ENCODE measurements around the gene GPATCH2.
"Not testable (repeated sequence)": the region's sequence is repeated elsewhere in the genome, so short reads cannot be mapped to it uniquely, and the experiment has no call there.

The GPATCH2 gene

DNA sequence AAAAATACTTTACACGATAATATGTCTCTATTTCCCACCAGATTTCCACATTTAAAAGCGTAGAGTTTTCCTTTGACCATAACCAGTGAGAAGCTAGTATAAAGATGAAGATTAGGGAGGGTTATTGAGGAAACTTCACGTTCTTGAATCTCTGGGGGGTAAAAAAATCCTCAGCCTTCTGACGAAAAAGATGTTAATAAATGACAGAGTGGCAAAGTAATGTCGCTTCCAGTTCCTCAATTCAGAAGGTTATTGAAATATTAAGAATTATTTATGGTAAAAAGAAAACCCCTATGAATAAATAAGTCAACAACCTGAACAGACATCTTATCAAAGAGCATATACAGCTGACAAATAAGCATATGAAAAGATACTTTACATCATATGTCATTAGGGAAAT lies 241.0 kb downstream of the GPATCH2 start:
- Histone ChIP-seq H3K9me2 (ENCODE audit: low read depth, low read length) (no peaks in the 10 kb centered on the region), H3K79me2 (ENCODE audit: insufficient read depth, low read length) (no peaks in the 10 kb centered on the region), H3K36me3 (ENCODE audit: insufficient read depth, low read length) (no peaks in the 10 kb centered on the region), H3K4me2 (ENCODE audit: low read length) (no peak overlapping the region), H3K4me3 (ENCODE audit: low read depth, low read length, poor library complexity, severe bottlenecking) (no peak overlapping the region), H3K27me3 (ENCODE audit: insufficient read depth, low read length) (no peaks in the 10 kb centered on the region), H3F3A (ENCODE audit: insufficient read depth, low read length) (no peaks in the 10 kb centered on the region), H3K9ac (ENCODE audit: low read length) (no peak overlapping the region), H3K4me1 (ENCODE audit: insufficient read depth, low read length, severe bottlenecking) (no peaks in the 10 kb centered on the region), H3K27ac (ENCODE audit: low read depth, low read length, poor library complexity, severe bottlenecking) (no peak overlapping the region), H4K20me1 (ENCODE audit: insufficient read depth, low read length) (no peaks in the 10 kb centered on the region), H3K9me3 (ENCODE audit: low read length) (no peaks in the 10 kb centered on the region), H2AFZ (ENCODE audit: low read length) (no peak overlapping the region)
- TF ChIP-seq CTCF (IDR thresholded peaks at IDR 0.05; ENCODE audit: low read length) (no peak), EZH2 (IDR thresholded peaks at IDR 0.05; ENCODE audit: borderline replicate concordance, low read length) (no peak)

DNA sequence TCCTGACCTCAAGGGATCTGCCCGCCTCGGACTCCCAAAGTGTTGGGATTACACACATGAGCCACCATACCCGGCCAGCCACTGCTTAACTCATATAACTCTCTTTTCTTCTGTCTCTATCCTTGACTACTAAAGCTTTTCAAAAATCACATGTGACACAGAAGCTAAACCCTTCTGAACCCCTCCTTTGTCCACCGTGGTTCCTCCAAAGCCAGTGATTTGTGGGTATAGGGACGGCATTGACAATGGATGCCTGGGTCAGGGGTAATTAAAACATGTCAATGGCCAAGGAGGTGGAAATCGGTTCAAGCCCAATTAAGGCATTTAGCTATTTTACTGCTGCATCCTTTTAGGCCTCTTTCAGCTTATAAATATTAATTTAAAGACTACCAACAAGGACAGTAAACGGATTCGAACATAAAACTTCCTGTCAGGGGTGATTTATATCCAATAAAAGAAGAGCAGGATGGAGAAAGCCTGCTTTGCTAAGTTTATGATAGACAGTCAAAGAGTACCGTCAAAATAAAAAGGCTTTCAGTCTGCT lies 242.3 kb downstream of the GPATCH2 start:
- H3K9me3 ChIP-seq (ENCODE audit: low read length): no peaks in the 10 kb centered on the region
- H3K27ac ChIP-seq (ENCODE audit: low read depth, low read length, poor library complexity, severe bottlenecking): no peak overlapping the region
- no peak overlapping the region for H3K4me3 ChIP-seq (ENCODE audit: low read depth, low read length, poor library complexity, severe bottlenecking)
- no peaks in the 10 kb centered on the region for H3K27me3 ChIP-seq (ENCODE audit: insufficient read depth, low read length)
- no peaks in the 10 kb centered on the region for H3K36me3 ChIP-seq (ENCODE audit: insufficient read depth, low read length)
- H4K20me1 ChIP-seq (ENCODE audit: insufficient read depth, low read length): no peaks in the 10 kb centered on the region
- H3K9me2 ChIP-seq (ENCODE audit: low read depth, low read length): no peaks in the 10 kb centered on the region
- H3K4me1 ChIP-seq (ENCODE audit: insufficient read depth, low read length, severe bottlenecking): no peaks in the 10 kb centered on the region
- H3K79me2 ChIP-seq (ENCODE audit: insufficient read depth, low read length): no peaks in the 10 kb centered on the region
- TF ChIP-seq CTCF (IDR thresholded peaks at IDR 0.05; ENCODE audit: low read length) (no peak), EZH2 (IDR thresholded peaks at IDR 0.05; ENCODE audit: borderline replicate concordance, low read length) (no peak)
- H3K9ac ChIP-seq (ENCODE audit: low read length): no peak overlapping the region
- H3F3A ChIP-seq (ENCODE audit: insufficient read depth, low read length): no peaks in the 10 kb centered on the region
- no peak overlapping the region for H3K4me2 ChIP-seq (ENCODE audit: low read length)
- no peak overlapping the region for H2AFZ ChIP-seq (ENCODE audit: low read length)

DNA sequence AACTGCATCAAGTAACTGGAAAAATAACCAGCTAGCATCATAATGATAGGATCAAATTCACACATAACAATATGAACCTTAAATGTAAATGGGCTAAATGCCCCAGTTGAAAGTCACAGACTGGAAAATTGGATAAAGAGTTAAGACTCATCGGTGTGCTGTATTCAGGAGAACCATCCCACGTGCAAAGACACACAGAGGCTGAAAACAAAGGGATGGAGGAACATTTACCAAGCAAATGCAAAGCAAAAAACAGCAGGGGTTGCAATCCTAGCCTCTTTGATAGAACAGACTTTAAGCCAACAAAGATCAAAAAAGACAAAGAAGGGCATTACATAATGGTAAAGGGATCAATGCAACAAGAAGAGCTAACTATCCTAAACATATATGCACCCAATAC lies 249.1 kb downstream of the GPATCH2 start:
- not testable (repeated sequence) for H3K27ac ChIP-seq (ENCODE audit: low read depth, low read length, poor library complexity, severe bottlenecking); H3K4me2 ChIP-seq (ENCODE audit: low read length); H2AFZ ChIP-seq (ENCODE audit: low read length); H3F3A ChIP-seq (ENCODE audit: insufficient read depth, low read length); H3K9me3 ChIP-seq (ENCODE audit: low read length); H3K9me2 ChIP-seq (ENCODE audit: low read depth, low read length); H3K27me3 ChIP-seq (ENCODE audit: insufficient read depth, low read length); H4K20me1 ChIP-seq (ENCODE audit: insufficient read depth, low read length); H3K4me3 ChIP-seq (ENCODE audit: low read depth, low read length, poor library complexity, severe bottlenecking); H3K4me1 ChIP-seq (ENCODE audit: insufficient read depth, low read length, severe bottlenecking); H3K36me3 ChIP-seq (ENCODE audit: insufficient read depth, low read length); H3K9ac ChIP-seq (ENCODE audit: low read length); H3K79me2 ChIP-seq (ENCODE audit: insufficient read depth, low read length)

DNA sequence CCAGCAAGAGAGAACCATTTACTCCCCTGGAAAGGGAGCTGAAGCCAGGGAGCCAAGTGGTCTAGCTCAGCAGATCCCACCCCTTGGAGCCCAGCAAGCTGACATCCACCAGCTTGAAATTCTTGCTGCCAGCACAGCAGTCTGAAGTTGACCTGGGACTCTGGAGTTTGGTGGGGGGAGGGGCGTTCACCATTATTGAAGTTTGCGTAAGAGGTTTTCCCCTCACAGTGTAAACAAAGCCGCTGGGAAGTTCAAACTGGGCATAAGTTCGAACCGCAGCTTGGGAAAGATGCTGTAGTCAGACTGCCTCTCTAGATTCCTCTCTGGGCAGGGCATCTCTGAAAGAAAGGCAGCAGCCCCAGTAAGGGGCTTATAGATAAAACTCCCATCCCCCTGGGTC lies 251.1 kb downstream of the GPATCH2 start:
- H3K27ac ChIP-seq (ENCODE audit: low read depth, low read length, poor library complexity, severe bottlenecking); H3K4me2 ChIP-seq (ENCODE audit: low read length); H2AFZ ChIP-seq (ENCODE audit: low read length); H3K27me3 ChIP-seq (ENCODE audit: insufficient read depth, low read length); H3K9ac ChIP-seq (ENCODE audit: low read length); H3K9me3 ChIP-seq (ENCODE audit: low read length); H3K79me2 ChIP-seq (ENCODE audit: insufficient read depth, low read length); H4K20me1 ChIP-seq (ENCODE audit: insufficient read depth, low read length); H3K9me2 ChIP-seq (ENCODE audit: low read depth, low read length); H3F3A ChIP-seq (ENCODE audit: insufficient read depth, low read length); H3K4me3 ChIP-seq (ENCODE audit: low read depth, low read length, poor library complexity, severe bottlenecking); H3K4me1 ChIP-seq (ENCODE audit: insufficient read depth, low read length, severe bottlenecking); H3K36me3 ChIP-seq (ENCODE audit: insufficient read depth, low read length): not testable (repeated sequence)
